Natural killer cell treated with Interleukin-12 subunit alpha and Interleukin-12 subunit beta and Interleukin-15 and Interleukin-18, amount 100 ng/mL, for 72 hours (primary cell): ENCODE results near the gene NELFA. TPM values are rescaled to one million over a fixed set of nuclear protein-coding genes. Genes with fewer than 3 reads are reported as not detected.
"Not testable (repeated sequence)": the region's sequence is repeated elsewhere in the genome, so short reads cannot be mapped to it uniquely, and the experiment has no call there.

Experiments
- ATAC-seq, 2 donors: fragments of 150-1000 bp; cut with Tn5 transposase in 1 of 2; sonication (Bioruptor Pico), chemical (Tn5 transposase) in 1 of 2; 2 replicates each; pipeline ENCODE4 v1.10.0; 2021
- DNase-seq: peaks from one replicate; pipeline ENCODE4 v3.0.0; 2022; ENCODE audit warnings: low spot score
- H3K27ac Mint-ChIP-seq, 2 donors: 1 replicate in 1 of 2; 2 replicates in 1 of 2; pipeline ENCODE4 v1.8.0; 2022; ENCODE audit warnings: mixed read lengths in 2 of 2, mild to moderate bottlenecking in 1 of 2, moderate library complexity in 1 of 2
- H3K27me3 Mint-ChIP-seq, 2 donors: 1 replicate in 1 of 2; 2 replicates in 1 of 2; pipeline ENCODE4 v1.8.0; 2022; ENCODE audit warnings: mixed read lengths in 2 of 2
- H3K36me3 Mint-ChIP-seq: one replicate; pipeline ENCODE4 v1.8.0; 2022; ENCODE audit warnings: mixed read lengths
- H3K4me1 Mint-ChIP-seq, 2 donors: 1 replicate in 1 of 2; 2 replicates in 1 of 2; pipeline ENCODE4 v1.8.0; 2022; ENCODE audit warnings: low read depth in 2 of 2, mixed read lengths in 2 of 2, mild to moderate bottlenecking in 1 of 2
- H3K4me3 Mint-ChIP-seq: one replicate; pipeline ENCODE4 v1.8.0; 2022; ENCODE audit warnings: mixed read lengths
- H3K9me3 Mint-ChIP-seq: 2 replicates; pipeline ENCODE4 v1.8.0; 2022; ENCODE audit warnings: mixed read lengths
- total RNA-seq, 2 donors: library from RNA; stranded (reverse); gene quantifications; one replicate each; pipeline ENCODE4 v1.2.3, GENCODE V29; 2022

The NELFA gene
- total RNA-seq, 2 donors from 2014 or later, result 29.6 to 59.3 TPM

DNA sequence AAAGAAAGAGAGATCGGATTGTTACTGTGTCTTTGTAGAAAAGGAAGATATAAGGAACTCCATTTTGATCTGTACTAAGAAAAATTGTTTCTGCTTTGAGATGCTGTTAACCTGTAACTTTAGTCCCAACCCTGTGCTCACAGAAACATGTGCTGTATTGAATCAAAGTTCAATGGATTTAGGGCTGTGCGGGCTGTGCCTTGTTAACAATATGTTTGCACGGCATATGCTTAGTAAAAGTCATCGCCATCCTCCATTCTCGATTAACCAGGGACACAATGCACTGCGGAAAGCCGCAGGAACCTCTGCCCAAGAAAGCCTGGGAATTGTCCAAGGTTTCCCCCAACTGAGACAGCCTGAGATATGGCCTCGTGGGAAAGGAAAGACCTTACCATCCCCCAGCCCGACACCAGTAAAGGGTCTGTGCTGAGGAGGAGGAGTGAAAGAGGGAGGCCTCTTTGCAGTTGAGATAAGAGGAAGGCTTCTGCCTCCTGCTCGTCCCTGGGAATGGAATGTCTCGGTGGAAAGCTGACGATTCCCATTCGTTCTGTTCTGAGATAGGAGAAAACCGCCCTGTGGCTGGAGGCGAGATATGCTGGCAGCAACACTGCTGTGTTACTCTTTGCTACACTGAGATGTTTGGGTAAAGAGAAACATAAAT, 12.7 kb upstream of the NELFA start:
- H3K4me3 Mint-ChIP-seq, H3K4me1 Mint-ChIP-seq, DNase-seq, H3K27ac Mint-ChIP-seq, H3K9me3 Mint-ChIP-seq, H3K36me3 Mint-ChIP-seq, ATAC-seq: not testable (repeated sequence)
- peaks cover 52 to 57% of the 10 kb centered on the region in 2 donors for H3K27me3 Mint-ChIP-seq

GRCh38 chr4:2015008-2015407, 6.2 kb upstream of the NELFA start:
- Mint-ChIP-seq H3K9me3 (no peaks in the 10 kb centered on the region), H3K4me3 (no peak overlapping the region), H3K4me1 (peaks cover 7 to 9% of the 10 kb centered on the region in 2 donors), H3K36me3 (no peaks in the 10 kb centered on the region), H3K27me3 (peaks cover 23 to 25% of the 10 kb centered on the region in 2 donors), H3K27ac (no peak overlapping the region)
- DNase-seq (no peak), ATAC-seq (no peak)

DNA sequence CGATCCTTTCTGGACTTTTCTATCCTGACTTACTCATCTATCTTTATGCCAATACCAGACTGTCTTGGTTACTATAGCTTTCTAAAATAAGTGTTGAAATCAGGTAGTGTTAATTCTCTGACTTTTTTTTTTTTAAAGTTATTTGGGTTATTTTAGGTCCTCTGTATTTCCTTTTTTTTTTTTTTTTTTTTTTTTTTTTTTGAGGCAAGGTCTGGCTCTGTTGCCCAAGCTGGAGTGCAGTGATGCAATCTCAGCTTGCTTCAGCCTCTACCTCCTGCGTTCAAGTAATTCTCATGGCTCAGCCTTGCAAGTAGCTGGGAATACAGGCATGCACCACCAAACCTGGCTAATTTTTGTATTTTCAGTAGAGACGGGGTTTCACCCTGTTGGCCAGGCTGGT, 2.8 kb upstream of the NELFA start:
- ATAC-seq (no peak), DNase-seq (no peak)
- H3K4me3 Mint-ChIP-seq, result no peak overlapping the region
- H3K9me3 Mint-ChIP-seq, result no peaks in the 10 kb centered on the region
- peaks cover 21 to 24% of the 10 kb centered on the region in 2 donors for H3K4me1 Mint-ChIP-seq
- H3K36me3 Mint-ChIP-seq, result no peaks in the 10 kb centered on the region
- peaks cover 13 to 19% of the 10 kb centered on the region in 2 donors for H3K27me3 Mint-ChIP-seq
- H3K27ac Mint-ChIP-seq, result no peak overlapping the region

DNA sequence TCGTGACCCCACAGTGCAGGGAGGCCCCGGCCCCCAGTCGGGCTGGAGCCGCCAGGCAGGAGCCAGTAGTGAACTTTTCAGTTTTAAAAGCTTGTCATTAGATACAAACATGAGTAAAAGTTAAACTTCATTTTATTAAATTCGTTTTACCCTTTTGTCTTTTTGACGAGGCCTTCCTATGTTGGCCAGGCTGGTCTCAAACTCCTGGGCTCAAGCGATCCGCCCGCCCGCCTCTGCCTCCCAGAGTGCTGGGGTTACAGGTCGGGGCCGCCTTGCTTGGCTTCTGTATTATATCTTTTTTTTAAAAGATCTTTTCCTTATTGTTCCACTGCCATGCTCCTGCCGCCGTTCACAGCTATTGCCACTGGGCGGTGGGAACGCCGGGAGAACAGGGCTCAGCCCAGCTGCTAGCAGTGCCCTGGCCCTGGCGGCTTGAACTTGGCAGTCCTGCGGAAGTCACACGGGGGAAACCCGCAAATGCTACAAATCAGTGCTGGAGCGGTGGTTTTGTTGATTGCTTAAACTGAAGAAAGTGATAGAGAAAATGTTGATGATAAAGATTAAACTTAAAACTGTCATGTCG, 968 bp upstream of the NELFA start:
- Mint-ChIP-seq H3K27me3 (peaks cover 10 to 15% of the 10 kb centered on the region in 2 donors), H3K9me3 (no peaks in the 10 kb centered on the region), H3K4me3 (peak overlapping the region; percentile 91), H3K36me3 (no peaks in the 10 kb centered on the region), H3K4me1 (peaks cover 30 to 33% of the 10 kb centered on the region in 2 donors), H3K27ac (peak overlapping the region; percentile 76 to 90)
- DNase-seq, result peak; percentile 78
- ATAC-seq, result peak; percentile 55 to 73

GRCh38 chr4:2008671-2008920, 178 bp downstream of the NELFA start:
- Mint-ChIP-seq H3K4me3 (peak overlapping the region; percentile 91), H3K27me3 (peaks cover 3 to 7% of the 10 kb centered on the region in 2 donors), H3K27ac (peak overlapping the region; percentile 81 to 91), H3K36me3 (no peaks in the 10 kb centered on the region), H3K9me3 (no peaks in the 10 kb centered on the region), H3K4me1 (peaks cover 30 to 33% of the 10 kb centered on the region in 2 donors)
- DNase-seq (no peak), ATAC-seq (no peak)

- DNase-seq, result no peak
Observed at GRCh38 chr4:2007804-2008670, 737 bp downstream of the NELFA start.

DNA sequence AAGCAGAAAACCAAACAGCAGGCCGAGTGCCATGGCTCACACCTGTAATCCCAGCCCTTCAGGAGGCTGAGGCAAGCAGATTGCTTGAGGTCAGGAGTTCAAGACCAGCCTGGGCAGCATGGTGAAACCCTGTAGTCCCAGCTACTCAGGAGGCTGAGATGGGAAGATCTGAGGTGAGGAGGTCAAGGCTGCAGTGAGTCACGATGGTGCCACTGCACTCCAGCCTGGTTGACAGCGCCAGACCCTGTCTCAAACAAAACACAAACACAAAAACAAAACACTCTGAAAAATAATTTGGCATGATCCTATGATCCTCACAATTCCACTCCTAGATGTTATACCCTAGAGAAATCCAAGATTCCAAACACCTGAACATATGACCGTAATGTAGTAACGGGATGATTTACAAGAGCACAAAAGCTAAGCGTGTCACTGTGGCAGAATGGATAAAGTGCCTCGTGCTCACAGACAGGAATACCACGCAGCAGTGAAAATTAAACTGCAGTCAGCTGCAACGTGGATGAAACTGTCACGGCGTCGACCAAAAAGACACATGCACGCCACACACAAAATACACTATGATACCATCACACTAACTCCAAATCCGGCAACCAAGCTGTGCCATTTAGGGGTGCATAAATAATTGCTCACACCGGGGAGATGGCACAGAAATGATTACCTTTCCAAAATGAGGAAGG, 1.7 kb downstream of the NELFA start:
- Mint-ChIP-seq H3K27ac (peak overlapping the region; percentile 50 to 91), H3K27me3 (peaks cover 3 to 7% of the 10 kb centered on the region in 2 donors), H3K4me1 (peaks cover 42 to 45% of the 10 kb centered on the region in 2 donors), H3K4me3 (peak overlapping the region; percentile 91), H3K9me3 (no peaks in the 10 kb centered on the region), H3K36me3 (peaks cover 7% of the 10 kb centered on the region)
- DNase-seq (no peak), ATAC-seq (no peak)

More at GRCh38 chr4:2007804-2008670, 737 bp downstream of the NELFA start:
- no peak for ATAC-seq
- H3K27ac Mint-ChIP-seq, result peak overlapping the region; percentile 81 to 91
- H3K36me3 Mint-ChIP-seq, result peaks cover 2% of the 10 kb centered on the region
- peak overlapping the region; percentile 91 for H3K4me3 Mint-ChIP-seq
- H3K4me1 Mint-ChIP-seq, result peaks cover 34 to 36% of the 10 kb centered on the region in 2 donors
- H3K27me3 Mint-ChIP-seq, result peaks cover 3 to 7% of the 10 kb centered on the region in 2 donors
- no peaks in the 10 kb centered on the region for H3K9me3 Mint-ChIP-seq

GRCh38 chr4:2006367-2006766, 2.4 kb downstream of the NELFA start:
- H3K9me3 Mint-ChIP-seq, result no peaks in the 10 kb centered on the region
- peaks cover 42 to 45% of the 10 kb centered on the region in 2 donors for H3K4me1 Mint-ChIP-seq
- ATAC-seq, result no peak
- peaks cover 3 to 7% of the 10 kb centered on the region in 2 donors for H3K27me3 Mint-ChIP-seq
- no peak overlapping the region for H3K27ac Mint-ChIP-seq
- no peak overlapping the region for H3K4me3 Mint-ChIP-seq
- peaks cover 7% of the 10 kb centered on the region for H3K36me3 Mint-ChIP-seq
- no peak for DNase-seq

GRCh38 chr4:2003361-2003760, 5.4 kb downstream of the NELFA start:
- Mint-ChIP-seq H3K4me1 (peaks cover 36 to 53% of the 10 kb centered on the region in 2 donors), H3K9me3 (peaks cover 13% of the 10 kb centered on the region)
- H3K27ac Mint-ChIP-seq, result not testable (repeated sequence)

DNA sequence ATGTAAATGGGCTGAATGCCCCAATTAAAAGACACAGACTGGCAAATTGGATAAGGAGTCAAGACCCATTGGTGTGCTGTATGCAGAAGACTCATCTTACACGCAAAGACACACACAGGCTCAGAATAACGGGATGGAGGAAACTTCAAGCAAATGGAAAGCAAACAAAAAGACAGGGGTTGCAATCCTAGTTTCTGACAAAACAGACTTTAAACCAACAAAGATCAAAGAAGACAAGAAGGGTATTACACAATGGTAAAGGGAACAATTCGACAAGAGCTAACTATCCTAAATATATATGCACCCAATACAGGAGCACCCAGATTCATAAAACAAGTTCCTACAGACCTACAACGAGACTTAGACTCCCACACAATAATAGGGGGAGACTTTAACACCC, 9.5 kb downstream of the NELFA start:
- peaks cover 18 to 37% of the 10 kb centered on the region in 2 donors for H3K4me1 Mint-ChIP-seq
- not testable (repeated sequence) for ATAC-seq, H3K4me3 Mint-ChIP-seq, H3K27me3 Mint-ChIP-seq, DNase-seq, H3K27ac Mint-ChIP-seq
- peaks cover 54% of the 10 kb centered on the region for H3K36me3 Mint-ChIP-seq
- peaks cover 15% of the 10 kb centered on the region for H3K9me3 Mint-ChIP-seq

More at GRCh38 chr4:2003361-2003760, 5.4 kb downstream of the NELFA start:
- not testable (repeated sequence) for ATAC-seq, H3K4me3 Mint-ChIP-seq, DNase-seq, H3K27me3 Mint-ChIP-seq
- H3K36me3 Mint-ChIP-seq, result peaks cover 31% of the 10 kb centered on the region

DNA sequence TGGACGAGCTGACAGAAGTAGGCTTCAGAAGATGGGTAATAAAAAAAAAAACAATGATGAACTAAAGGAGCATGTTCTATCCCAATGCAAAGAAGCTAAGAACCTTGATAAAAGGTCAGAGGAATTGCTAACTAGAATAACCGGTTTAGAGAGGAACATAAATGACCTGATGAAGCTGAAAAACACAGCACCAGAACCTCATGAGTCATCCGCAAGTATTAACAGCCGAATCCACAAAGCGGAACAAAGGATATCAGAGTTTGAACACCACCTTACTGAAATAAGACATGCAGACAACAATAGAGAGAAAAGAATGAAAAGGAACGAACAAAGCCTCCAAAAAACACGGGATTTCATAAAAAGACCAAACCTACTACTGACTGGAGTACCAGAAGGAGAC, 10.5 kb downstream of the NELFA start:
- ATAC-seq, result no peak

GRCh38 chr4:1997712-1998111, 11.1 kb downstream of the NELFA start:
- Mint-ChIP-seq H3K4me1 (peaks cover 12 to 33% of the 10 kb centered on the region in 2 donors), H3K27ac (no peak overlapping the region), H3K9me3 (peaks cover 15% of the 10 kb centered on the region), H3K4me3 (no peak overlapping the region), H3K27me3 (no peaks in the 10 kb centered on the region), H3K36me3 (peaks cover 48% of the 10 kb centered on the region)
- no peak for ATAC-seq
- DNase-seq, result no peak

More for the DNA sequence above, 10.5 kb downstream of the NELFA start:
- Mint-ChIP-seq H3K27me3 (no peaks in the 10 kb centered on the region), H3K4me3 (no peak overlapping the region), H3K4me1 (peaks cover 17 to 39% of the 10 kb centered on the region in 2 donors), H3K36me3 (peaks cover 54% of the 10 kb centered on the region), H3K9me3 (peaks cover 15% of the 10 kb centered on the region), H3K27ac (no peak overlapping the region)
- DNase-seq, result no peak

- no peaks in the 10 kb centered on the region for H3K27me3 Mint-ChIP-seq
- H3K4me1 Mint-ChIP-seq, result peaks cover 6 to 28% of the 10 kb centered on the region in 2 donors
- no peak overlapping the region for H3K27ac Mint-ChIP-seq
- H3K36me3 Mint-ChIP-seq, result peaks cover 47% of the 10 kb centered on the region
- ATAC-seq (no peak), DNase-seq (no peak)
- no peak overlapping the region for H3K4me3 Mint-ChIP-seq
- H3K9me3 Mint-ChIP-seq, result peaks cover 15% of the 10 kb centered on the region
Observed at GRCh38 chr4:1996866-1997611, 11.7 kb downstream of the NELFA start.
